Measurements from ENCODE around the gene CBLB. TPM values are rescaled to one million over a fixed set of nuclear protein-coding genes. Genes with fewer than 3 reads are reported as not detected.

Gene CBLB
- total RNA-seq, 1 donor from 2014 or later: 45.9 TPM

- no peaks in the 10 kb centered on the region for H3K36me3 Mint-ChIP-seq (ENCODE audit: low read depth, unreplicated experiment)
- H3K9me3 ChIP-seq (ENCODE audit: insufficient read depth, low read depth, low read length): no peaks in the 10 kb centered on the region
- H3K27ac Mint-ChIP-seq (ENCODE audit: unreplicated experiment): peak overlapping the region; percentile 96
- DNase-seq (ENCODE audit: low read depth) (no peak), FAIRE-seq (no peak)
- no peaks in the 10 kb centered on the region for H3K27me3 ChIP-seq (ENCODE audit: insufficient read depth, low read length)
- peak overlapping the region; percentile 98 for H2AFZ ChIP-seq (ENCODE audit: low read depth, low read length)
- peak overlapping the region; percentile 96 for H3K9ac ChIP-seq (ENCODE audit: low read length)
- peak overlapping the region; percentile 97 for H3K27ac ChIP-seq (ENCODE audit: low read depth, low read length)
- H3K27me3 Mint-ChIP-seq (ENCODE audit: low read depth, unreplicated experiment): no peaks in the 10 kb centered on the region
- H3K36me3 ChIP-seq (ENCODE audit: insufficient read depth, low read length): peaks cover 6% of the 10 kb centered on the region
- H3K4me2 ChIP-seq (ENCODE audit: low read length): peak overlapping the region; percentile 87
- H3K9me3 Mint-ChIP-seq (ENCODE audit: unreplicated experiment): no peaks in the 10 kb centered on the region
- peaks cover 37% of the 10 kb centered on the region for H3K79me2 ChIP-seq (ENCODE audit: insufficient read depth, low read length)
- no peak for TF ChIP-seq EZH2 (IDR thresholded peaks at IDR 0.05; ENCODE audit: insufficient read depth, low read length)
- TF ChIP-seq, protein P1, sequence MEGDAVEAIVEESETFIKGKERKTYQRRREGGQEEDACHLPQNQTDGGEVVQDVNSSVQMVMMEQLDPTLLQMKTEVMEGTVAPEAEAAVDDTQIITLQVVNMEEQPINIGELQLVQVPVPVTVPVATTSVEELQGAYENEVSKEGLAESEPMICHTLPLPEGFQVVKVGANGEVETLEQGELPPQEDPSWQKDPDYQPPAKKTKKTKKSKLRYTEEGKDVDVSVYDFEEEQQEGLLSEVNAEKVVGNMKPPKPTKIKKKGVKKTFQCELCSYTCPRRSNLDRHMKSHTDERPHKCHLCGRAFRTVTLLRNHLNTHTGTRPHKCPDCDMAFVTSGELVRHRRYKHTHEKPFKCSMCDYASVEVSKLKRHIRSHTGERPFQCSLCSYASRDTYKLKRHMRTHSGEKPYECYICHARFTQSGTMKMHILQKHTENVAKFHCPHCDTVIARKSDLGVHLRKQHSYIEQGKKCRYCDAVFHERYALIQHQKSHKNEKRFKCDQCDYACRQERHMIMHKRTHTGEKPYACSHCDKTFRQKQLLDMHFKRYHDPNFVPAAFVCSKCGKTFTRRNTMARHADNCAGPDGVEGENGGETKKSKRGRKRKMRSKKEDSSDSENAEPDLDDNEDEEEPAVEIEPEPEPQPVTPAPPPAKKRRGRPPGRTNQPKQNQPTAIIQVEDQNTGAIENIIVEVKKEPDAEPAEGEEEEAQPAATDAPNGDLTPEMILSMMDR (IDR thresholded peaks at IDR 0.05; ENCODE audit: insufficient read depth, low read depth, low read length): no peak
- peaks cover 8% of the 10 kb centered on the region for H3K4me1 Mint-ChIP-seq (ENCODE audit: low read depth, unreplicated experiment)
- peaks cover 19% of the 10 kb centered on the region for H4K20me1 ChIP-seq (ENCODE audit: insufficient read depth, low read length)
- peaks cover 15% of the 10 kb centered on the region for H3K4me1 ChIP-seq (ENCODE audit: insufficient read depth, low read length)
- H3K4me3 ChIP-seq (ENCODE audit: insufficient read depth, low read depth, low read length): peak overlapping the region; percentile 98
- peak overlapping the region; percentile 95 for H3K4me3 Mint-ChIP-seq (ENCODE audit: unreplicated experiment)
Observed at GRCh38 chr3:105869861-105870755, 1.3 kb upstream of the CBLB start.

GRCh38 chr3:105869531-105869833 is 670 bp upstream of the CBLB start:
- H3K36me3 Mint-ChIP-seq (ENCODE audit: low read depth, unreplicated experiment): no peaks in the 10 kb centered on the region
- H3K9me3 Mint-ChIP-seq (ENCODE audit: unreplicated experiment): no peaks in the 10 kb centered on the region
- peak overlapping the region; percentile 96 for H3K27ac Mint-ChIP-seq (ENCODE audit: unreplicated experiment)
- peaks cover 6% of the 10 kb centered on the region for H3K36me3 ChIP-seq (ENCODE audit: insufficient read depth, low read length)
- H3K27ac ChIP-seq (ENCODE audit: low read depth, low read length): peak overlapping the region; percentile 97
- no peaks in the 10 kb centered on the region for H3K27me3 ChIP-seq (ENCODE audit: insufficient read depth, low read length)
- H2AFZ ChIP-seq (ENCODE audit: low read depth, low read length): peak overlapping the region; percentile 98
- no peak for DNase-seq (ENCODE audit: low read depth)
- H4K20me1 ChIP-seq (ENCODE audit: insufficient read depth, low read length): peaks cover 25% of the 10 kb centered on the region
- peaks cover 43% of the 10 kb centered on the region for H3K79me2 ChIP-seq (ENCODE audit: insufficient read depth, low read length)
- no peaks in the 10 kb centered on the region for H3K27me3 Mint-ChIP-seq (ENCODE audit: low read depth, unreplicated experiment)
- H3K4me1 Mint-ChIP-seq (ENCODE audit: low read depth, unreplicated experiment): peaks cover 13% of the 10 kb centered on the region
- no peak for FAIRE-seq
- peak overlapping the region; percentile 87 for H3K4me2 ChIP-seq (ENCODE audit: low read length)
- H3K9me3 ChIP-seq (ENCODE audit: insufficient read depth, low read depth, low read length): no peaks in the 10 kb centered on the region
- H3K9ac ChIP-seq (ENCODE audit: low read length): peak overlapping the region; percentile 96
- peak overlapping the region; percentile 95 for H3K4me3 Mint-ChIP-seq (ENCODE audit: unreplicated experiment)
- peak overlapping the region; percentile 98 for H3K4me3 ChIP-seq (ENCODE audit: insufficient read depth, low read depth, low read length)
- peaks cover 21% of the 10 kb centered on the region for H3K4me1 ChIP-seq (ENCODE audit: insufficient read depth, low read length)
- TF ChIP-seq, protein P1 (IDR thresholded peaks at IDR 0.05; ENCODE audit: insufficient read depth, low read depth, low read length): no peak
- TF ChIP-seq EZH2 (IDR thresholded peaks at IDR 0.05; ENCODE audit: insufficient read depth, low read length): no peak

DNA sequence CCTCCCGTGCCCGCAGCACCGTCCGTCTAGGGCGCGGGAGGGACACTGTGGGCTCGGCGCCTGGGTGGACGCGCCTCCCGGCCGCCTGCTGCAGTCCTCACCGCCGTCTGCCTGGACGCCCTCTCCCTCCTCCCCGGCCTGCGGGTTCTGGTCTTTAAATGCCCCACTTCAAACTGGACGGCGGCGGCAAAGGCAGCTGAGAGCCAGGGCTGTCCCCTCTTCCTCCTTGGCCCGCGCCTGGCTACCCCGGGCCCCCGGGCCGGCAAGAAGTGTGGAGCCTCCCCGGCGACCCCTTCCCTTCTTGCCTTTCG is 426 bp downstream of the CBLB start:
- no peak for TF ChIP-seq EZH2 (IDR thresholded peaks at IDR 0.05; ENCODE audit: insufficient read depth, low read length)
- TF ChIP-seq, protein P1 (IDR thresholded peaks at IDR 0.05; ENCODE audit: insufficient read depth, low read depth, low read length): no peak
- H3K36me3 ChIP-seq (ENCODE audit: insufficient read depth, low read length): peaks cover 6% of the 10 kb centered on the region
- H3K4me2 ChIP-seq (ENCODE audit: low read length): peak overlapping the region; percentile 87
- Mint-ChIP-seq H3K9me3 (ENCODE audit: unreplicated experiment) (no peaks in the 10 kb centered on the region), H3K4me1 (ENCODE audit: low read depth, unreplicated experiment) (peaks cover 13% of the 10 kb centered on the region), H3K36me3 (ENCODE audit: low read depth, unreplicated experiment) (no peaks in the 10 kb centered on the region), H3K4me3 (ENCODE audit: unreplicated experiment) (peak overlapping the region; percentile 95), H3K27ac (ENCODE audit: unreplicated experiment) (peak overlapping the region; percentile 22), H3K27me3 (ENCODE audit: low read depth, unreplicated experiment) (no peaks in the 10 kb centered on the region)
- H3K79me2 ChIP-seq (ENCODE audit: insufficient read depth, low read length): peaks cover 54% of the 10 kb centered on the region
- no peaks in the 10 kb centered on the region for H3K9me3 ChIP-seq (ENCODE audit: insufficient read depth, low read depth, low read length)
- peak overlapping the region; percentile 98 for H3K4me3 ChIP-seq (ENCODE audit: insufficient read depth, low read depth, low read length)
- FAIRE-seq: no peak
- H2AFZ ChIP-seq (ENCODE audit: low read depth, low read length): peak overlapping the region; percentile 80
- H3K27me3 ChIP-seq (ENCODE audit: insufficient read depth, low read length): no peaks in the 10 kb centered on the region
- peaks cover 32% of the 10 kb centered on the region for H4K20me1 ChIP-seq (ENCODE audit: insufficient read depth, low read length)
- H3K9ac ChIP-seq (ENCODE audit: low read length): peak overlapping the region; percentile 96
- H3K27ac ChIP-seq (ENCODE audit: low read depth, low read length): peak overlapping the region; percentile 97
- H3K4me1 ChIP-seq (ENCODE audit: insufficient read depth, low read length): peaks cover 22% of the 10 kb centered on the region
- peak; percentile 40 for DNase-seq (ENCODE audit: low read depth)

Measured in astrocyte (in vitro differentiated cells and primary cell).